Fibroblast of lung (primary cell): ENCODE results near the gene OR52L1.
"Not testable (repeated sequence)": the region's sequence is repeated elsewhere in the genome, so short reads cannot be mapped to it uniquely, and the experiment has no call there.

Source experiments
- EZH2 ChIP-seq: IDR thresholded peaks from 2 replicates; pipeline ENCODE4 v1.5.1; 2012; ENCODE audit warnings: low read length, control low read depth, mild to moderate bottlenecking; ENCODE audit errors: missing control alignments
- TF ChIP-seq, protein P1 (sequence below), 2 donors: IDR thresholded peaks in 1 of 2; conservative IDR thresholded peaks in 1 of 2; 1 replicate in 1 of 2; 2 replicates in 1 of 2; pipeline ENCODE4 v1.5.1; 2011 to 2012; ENCODE audit warnings: low read length in 2 of 2, control low read depth in 1 of 2, inconsistent platforms in 1 of 2, low read depth in 1 of 2, mild to moderate bottlenecking in 1 of 2

DNA sequence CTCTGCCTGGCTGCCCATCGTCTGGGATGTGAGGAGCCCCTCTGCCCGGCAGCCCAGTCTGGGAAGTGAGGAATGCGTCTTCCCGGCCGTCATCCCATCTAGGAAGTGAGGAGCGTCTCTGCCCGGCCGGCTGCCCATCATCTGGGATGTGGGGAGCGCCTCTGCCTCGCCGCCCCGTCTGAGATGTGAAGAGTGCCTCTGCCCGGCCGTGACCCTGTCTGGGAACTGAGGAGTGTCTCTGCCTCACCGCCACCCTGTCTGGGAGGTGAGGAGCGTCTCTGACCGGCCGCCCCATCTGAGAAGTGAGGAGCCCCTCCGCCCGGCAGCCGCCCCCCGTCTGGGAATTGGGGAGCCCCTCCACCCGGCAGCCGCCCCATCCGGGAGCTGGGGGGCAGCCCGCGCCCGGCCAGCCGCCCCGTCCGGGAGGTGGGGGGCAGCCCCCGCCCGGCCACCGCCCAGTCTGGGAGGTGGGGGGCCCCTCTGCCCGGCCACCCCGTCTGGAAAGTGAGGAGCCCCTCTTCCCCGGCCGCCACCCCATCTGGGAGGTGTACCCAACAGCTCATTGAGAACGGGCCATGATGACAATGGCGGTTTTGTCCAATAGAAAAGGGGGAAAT, 26.0 kb downstream of the OR52L1 start:
- TF ChIP-seq, protein P1, sequence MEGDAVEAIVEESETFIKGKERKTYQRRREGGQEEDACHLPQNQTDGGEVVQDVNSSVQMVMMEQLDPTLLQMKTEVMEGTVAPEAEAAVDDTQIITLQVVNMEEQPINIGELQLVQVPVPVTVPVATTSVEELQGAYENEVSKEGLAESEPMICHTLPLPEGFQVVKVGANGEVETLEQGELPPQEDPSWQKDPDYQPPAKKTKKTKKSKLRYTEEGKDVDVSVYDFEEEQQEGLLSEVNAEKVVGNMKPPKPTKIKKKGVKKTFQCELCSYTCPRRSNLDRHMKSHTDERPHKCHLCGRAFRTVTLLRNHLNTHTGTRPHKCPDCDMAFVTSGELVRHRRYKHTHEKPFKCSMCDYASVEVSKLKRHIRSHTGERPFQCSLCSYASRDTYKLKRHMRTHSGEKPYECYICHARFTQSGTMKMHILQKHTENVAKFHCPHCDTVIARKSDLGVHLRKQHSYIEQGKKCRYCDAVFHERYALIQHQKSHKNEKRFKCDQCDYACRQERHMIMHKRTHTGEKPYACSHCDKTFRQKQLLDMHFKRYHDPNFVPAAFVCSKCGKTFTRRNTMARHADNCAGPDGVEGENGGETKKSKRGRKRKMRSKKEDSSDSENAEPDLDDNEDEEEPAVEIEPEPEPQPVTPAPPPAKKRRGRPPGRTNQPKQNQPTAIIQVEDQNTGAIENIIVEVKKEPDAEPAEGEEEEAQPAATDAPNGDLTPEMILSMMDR (conservative IDR thresholded peaks at IDR 0.05 in 1 of 2, IDR thresholded peaks at IDR 0.05 in 1 of 2; ENCODE audit: low read depth in 1 of 2, low read length in 2 of 2): not testable (repeated sequence)
- TF ChIP-seq EZH2: not testable (repeated sequence)
